Neural crest cell (in vitro differentiated cells): Measurements from ENCODE around the gene TBC1D8. TPM values are rescaled to one million over a fixed set of nuclear protein-coding genes. Genes with fewer than 3 reads are reported as not detected.

Source experiments
- DNase-seq: peaks from one replicate; pipeline ENCODE4 v3.0.0; 2021; ENCODE audit warnings: low read depth, mixed read lengths, low spot score
- H3K27ac Mint-ChIP-seq: one replicate; pipeline ENCODE4 v1.8.0; 2021; ENCODE audit warnings: mild to moderate bottlenecking, mixed read lengths; ENCODE audit not compliant: unreplicated experiment
- H3K27me3 Mint-ChIP-seq: 2 replicates; pipeline ENCODE4 v1.8.0; 2021; ENCODE audit warnings: low read depth, mild to moderate bottlenecking, mixed read lengths
- H3K36me3 Mint-ChIP-seq: 2 replicates; pipeline ENCODE4 v1.8.0; 2021; ENCODE audit warnings: low read depth, mild to moderate bottlenecking, mixed read lengths
- H3K4me1 Mint-ChIP-seq: 2 replicates; pipeline ENCODE4 v1.8.0; 2021; ENCODE audit warnings: mixed read lengths
- H3K4me3 Mint-ChIP-seq: one replicate; pipeline ENCODE4 v1.8.0; 2021; ENCODE audit warnings: mild to moderate bottlenecking, mixed read lengths
- H3K9me3 Mint-ChIP-seq: 2 replicates; pipeline ENCODE4 v1.8.0; 2021; ENCODE audit warnings: mixed read lengths
- CTCF ChIP-seq: fragments of 200-600 bp; sonication (generic); conservative IDR thresholded peaks from 2 replicates; pipeline ENCODE4 v1.5.0; 2021; ENCODE audit warnings: antibody characterized with exemption, mild to moderate bottlenecking
- total RNA-seq: library from RNA; stranded (reverse); gene quantifications from 2 replicates; pipeline ENCODE4 v1.2.1, GENCODE V29; 2021

TBC1D8 gene
- total RNA-seq, 1 donor from 2014 or later, result 7.8 TPM

- Mint-ChIP-seq H3K4me3 (no peak overlapping the region), H3K4me1 (peaks cover 4% of the 10 kb centered on the region), H3K9me3 (no peaks in the 10 kb centered on the region), H3K27ac (peak overlapping the region; percentile 20), H3K36me3 (no peaks in the 10 kb centered on the region), H3K27me3 (peaks cover 2% of the 10 kb centered on the region)
- DNase-seq, result no peak
- no peak for TF ChIP-seq CTCF
These were observed 162.4 kb downstream of the TBC1D8 start for GRCh38 chr2:100988630-100989417.

DNA sequence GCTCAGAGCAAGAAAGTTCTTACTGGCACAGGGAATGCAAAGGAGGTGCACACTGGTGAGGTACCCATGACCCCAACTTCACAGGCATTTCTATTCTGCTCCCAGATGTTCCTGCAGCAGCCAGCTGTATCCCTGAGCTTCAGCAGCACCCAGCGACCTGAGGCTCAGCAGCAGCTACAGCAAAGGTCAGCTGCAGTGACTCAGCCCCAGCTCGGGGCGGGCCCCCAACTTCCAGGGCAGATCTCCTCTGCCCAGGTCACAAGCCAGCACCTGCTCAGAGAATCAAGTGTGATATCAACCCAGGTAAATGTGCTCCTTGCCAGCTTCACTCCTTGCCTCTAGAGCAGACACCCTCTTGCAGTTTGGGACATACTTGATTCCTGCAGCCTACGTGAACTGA lies 163.2 kb downstream of the TBC1D8 start:
- H3K9me3 Mint-ChIP-seq, result no peaks in the 10 kb centered on the region
- no peak for TF ChIP-seq CTCF
- peaks cover 2% of the 10 kb centered on the region for H3K27me3 Mint-ChIP-seq
- H3K27ac Mint-ChIP-seq, result no peak overlapping the region
- no peak overlapping the region for H3K4me3 Mint-ChIP-seq
- H3K4me1 Mint-ChIP-seq, result peaks cover 4% of the 10 kb centered on the region
- DNase-seq, result no peak
- no peaks in the 10 kb centered on the region for H3K36me3 Mint-ChIP-seq

DNA sequence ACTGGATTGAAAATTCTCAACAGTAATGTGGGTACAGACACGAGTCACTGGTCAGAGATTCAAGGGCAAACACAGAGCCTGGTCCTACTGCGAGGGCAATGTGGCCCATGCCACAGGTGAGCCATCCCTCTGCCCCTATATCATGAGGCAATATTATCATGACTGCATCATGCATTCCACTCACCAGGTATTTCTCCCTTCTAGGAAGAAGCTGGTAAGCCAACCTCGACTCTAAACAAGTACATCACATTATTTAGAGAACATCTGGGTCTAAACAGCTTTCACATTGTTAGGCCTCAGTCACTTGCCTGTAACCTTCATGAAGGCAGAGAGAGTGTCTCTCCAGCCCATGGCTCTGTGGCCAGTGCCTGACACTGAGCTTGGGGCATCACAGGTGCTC lies 163.6 kb downstream of the TBC1D8 start:
- Mint-ChIP-seq H3K27ac (no peak overlapping the region), H3K36me3 (no peaks in the 10 kb centered on the region), H3K9me3 (no peaks in the 10 kb centered on the region), H3K27me3 (peaks cover 2% of the 10 kb centered on the region), H3K4me3 (no peak overlapping the region), H3K4me1 (peaks cover 6% of the 10 kb centered on the region)
- TF ChIP-seq CTCF, result no peak
- DNase-seq, result no peak

DNA sequence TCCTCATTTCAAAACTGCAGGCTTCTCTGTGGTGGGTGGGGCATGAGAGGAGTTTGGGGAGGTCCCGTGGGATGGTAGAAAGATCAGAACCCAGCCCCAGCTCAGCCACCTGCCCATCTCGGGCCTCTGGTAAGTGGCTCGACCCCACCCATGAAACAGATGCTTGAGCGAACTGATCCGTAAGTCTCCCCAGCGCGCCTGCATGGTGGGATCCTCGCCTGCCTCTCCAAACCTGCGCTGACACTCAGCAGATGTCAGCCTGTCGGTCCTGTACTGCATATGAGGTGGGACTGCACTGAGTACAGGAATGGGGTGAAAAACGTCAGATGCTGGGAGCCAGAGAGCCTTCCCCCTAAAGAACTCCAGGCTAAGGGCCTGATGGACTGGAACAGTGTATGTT lies 165.0 kb downstream of the TBC1D8 start:
- Mint-ChIP-seq H3K9me3 (no peaks in the 10 kb centered on the region), H3K36me3 (no peaks in the 10 kb centered on the region), H3K4me3 (no peak overlapping the region), H3K4me1 (peaks cover 20% of the 10 kb centered on the region), H3K27ac (no peak overlapping the region), H3K27me3 (peaks cover 2% of the 10 kb centered on the region)
- DNase-seq, result no peak
- no peak for TF ChIP-seq CTCF

- Mint-ChIP-seq H3K9me3 (no peaks in the 10 kb centered on the region), H3K4me1 (peaks cover 25% of the 10 kb centered on the region), H3K27ac (peak overlapping the region; percentile 39), H3K36me3 (no peaks in the 10 kb centered on the region), H3K27me3 (peaks cover 2% of the 10 kb centered on the region), H3K4me3 (no peak overlapping the region)
- DNase-seq, result peak; percentile 68
- peak; percentile 96 for TF ChIP-seq CTCF
These were observed 166.3 kb downstream of the TBC1D8 start for GRCh38 chr2:100984892-100985307.
